Activated T-cell treated with anti-CD3 and anti-CD28 coated beads for 48 hours (primary cell): ENCODE measurements around the gene CS.
A peak's percentile ranks its signal among the peaks of the same experiment; 100 is the strongest.
"Not testable (repeated sequence)": the region's sequence is repeated elsewhere in the genome, so short reads cannot be mapped to it uniquely, and the experiment has no call there.

Experiments
- DNase-seq: peaks from one replicate; pipeline ENCODE4 v3.0.0-alpha.2; 2020; ENCODE audit warnings: low read depth

CS gene

DNA sequence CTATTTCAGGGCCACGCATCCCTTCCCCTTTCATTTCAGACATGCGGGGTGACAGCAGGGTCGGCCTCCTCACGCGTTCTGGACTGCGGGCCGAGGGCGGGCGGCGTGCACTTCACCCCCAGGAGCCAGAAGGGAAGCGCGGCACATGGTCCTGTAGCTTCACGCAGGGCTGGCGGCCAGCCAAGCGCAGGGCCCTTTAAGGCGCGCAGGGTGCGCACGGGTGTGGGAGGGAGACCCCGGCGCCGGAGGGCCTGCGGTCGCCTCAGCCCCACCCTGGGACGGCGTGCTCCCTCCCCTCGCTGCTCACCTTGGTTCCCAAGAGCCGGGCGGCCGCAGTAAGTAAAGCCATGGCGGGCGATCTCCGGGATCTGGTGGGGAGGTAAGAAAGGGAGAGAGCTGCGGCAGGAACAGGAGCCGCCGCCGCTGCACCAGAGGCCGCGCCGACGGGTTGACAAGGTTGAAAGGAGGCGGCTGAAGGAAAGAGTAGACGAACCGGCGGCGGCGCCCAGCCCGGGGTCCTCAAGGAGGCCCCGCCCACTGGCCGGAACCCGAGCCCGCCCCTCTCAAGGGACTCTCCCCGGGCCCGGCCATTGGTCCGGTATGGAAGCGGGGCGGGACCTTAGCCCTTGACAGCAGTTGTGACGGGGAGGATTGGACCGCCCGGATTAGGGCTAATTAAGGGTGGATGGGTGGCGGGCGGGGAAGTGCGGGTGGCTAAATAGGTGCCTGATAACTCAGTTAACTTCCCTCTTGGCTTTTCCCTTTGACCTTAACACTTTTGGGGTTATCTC lies at the start of gene CS:
CS (minus strand) TSS at position 478 of the 791 bp plus-strand sequence; CDS start at position 349, 129 bp downstream.
- peak; percentile 98 for DNase-seq

DNA sequence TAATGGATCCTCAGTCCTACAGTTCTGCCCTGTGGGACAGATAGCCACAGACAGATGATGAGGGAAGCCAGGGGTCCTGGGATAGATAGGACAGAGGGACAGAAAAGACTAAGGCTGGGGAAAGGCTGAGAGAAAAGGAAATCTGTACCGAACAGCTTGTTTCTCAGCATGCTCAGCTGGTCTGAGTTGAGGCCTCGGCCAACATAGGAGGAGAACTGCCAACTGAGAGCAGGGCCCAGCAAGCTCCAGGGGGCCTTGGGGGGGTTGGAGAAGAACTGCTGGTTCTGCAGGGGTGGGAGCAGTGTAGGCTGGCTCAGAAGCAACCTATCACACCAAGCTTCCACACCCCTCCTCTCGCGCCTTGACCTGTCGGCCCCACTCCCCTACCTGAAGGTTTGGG lies 48.6 kb upstream of the CS start:
- DNase-seq, result no peak

DNA sequence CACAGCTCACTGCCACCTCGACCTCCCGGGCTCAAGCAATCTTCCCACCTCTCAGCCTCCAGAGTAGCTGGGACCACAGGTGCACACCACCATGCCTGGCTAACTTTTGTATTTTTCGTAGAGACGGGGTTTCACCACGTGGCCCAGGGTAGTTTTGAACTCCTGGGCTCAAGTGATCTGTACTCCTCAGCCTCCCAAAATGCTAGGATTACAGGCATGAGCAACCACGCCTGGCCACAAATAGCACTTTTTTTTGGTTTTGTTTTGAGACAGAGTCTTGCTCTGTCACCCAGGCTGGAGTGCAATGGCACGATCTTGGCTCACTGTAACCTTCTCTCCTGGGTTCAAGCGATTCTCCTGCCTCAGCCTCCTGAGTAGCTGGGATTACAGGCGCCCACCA lies 47.1 kb upstream of the CS start:
- not testable (repeated sequence) for DNase-seq

DNA sequence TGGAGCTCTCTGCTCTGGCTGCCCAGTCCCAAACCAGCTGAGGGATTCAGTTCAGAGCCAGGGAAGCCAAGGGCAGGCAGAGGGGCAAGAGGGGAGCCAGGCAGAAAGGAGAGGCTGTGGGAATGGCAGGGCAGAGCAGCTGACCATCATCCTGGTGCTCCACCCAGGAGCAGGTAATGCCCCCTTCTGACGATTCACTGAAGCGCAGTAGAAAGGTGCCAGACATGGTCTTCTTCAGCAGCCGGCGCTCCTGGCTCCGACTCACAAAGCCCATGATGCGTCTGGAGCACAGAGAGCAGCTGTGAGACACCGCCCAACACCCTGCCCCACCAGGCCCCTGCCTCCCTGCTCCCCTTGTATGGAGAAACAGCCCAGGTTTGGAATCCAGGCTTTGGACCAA lies 46.5 kb upstream of the CS start:
- DNase-seq, result no peak

DNA sequence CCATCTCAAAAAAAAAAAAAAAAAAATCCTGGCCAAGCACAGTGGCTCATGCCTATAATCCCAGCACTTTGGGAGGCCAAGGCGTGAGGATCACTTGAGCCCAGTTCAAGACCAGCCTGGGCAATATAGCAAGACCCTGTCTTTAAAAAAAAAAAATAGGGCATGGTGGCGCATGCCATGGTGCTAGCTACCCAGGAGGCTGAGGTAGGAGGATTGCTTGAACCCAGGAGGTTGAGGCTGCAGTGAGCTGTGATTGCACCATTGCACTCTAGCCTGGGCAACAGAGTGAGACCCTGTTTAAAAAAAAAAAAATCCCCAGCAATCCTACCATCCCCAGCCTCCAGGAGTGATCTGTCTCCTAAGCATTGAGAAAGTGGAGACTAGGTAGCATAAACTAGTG lies 42.2 kb upstream of the CS start:
- not testable (repeated sequence) for DNase-seq

DNA sequence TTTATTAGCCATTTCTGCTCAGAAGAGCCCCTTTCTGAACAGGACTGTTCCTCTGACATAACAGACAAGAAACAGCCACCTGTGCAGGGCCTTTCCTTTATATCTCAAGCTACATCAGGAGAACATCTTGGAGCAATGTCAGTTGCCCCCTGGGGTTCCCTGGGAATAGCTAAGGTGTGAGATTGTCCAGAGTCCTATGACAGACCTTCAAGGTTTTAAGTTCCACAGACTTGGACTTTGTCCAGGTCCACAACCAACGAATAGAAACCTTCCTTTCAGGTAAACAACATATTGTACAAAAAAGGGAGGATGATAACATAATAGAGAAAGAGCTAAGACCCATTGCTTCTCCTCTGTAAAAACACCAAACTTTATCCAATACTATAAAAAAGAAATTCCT lies 41.5 kb upstream of the CS start:
- no peak for DNase-seq

DNA sequence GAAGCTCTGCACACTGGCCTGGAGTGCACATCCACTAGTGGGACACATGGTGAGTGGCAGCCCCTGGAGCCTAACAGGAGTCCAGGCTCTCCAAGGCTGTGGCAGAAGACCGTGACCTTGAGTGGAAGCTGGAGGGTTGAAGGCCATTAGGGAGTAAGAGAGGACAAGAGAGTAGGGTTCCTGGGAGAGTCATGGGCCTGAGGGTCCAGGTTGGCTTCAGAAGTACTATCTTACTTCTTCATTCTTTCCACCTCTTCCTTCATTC lies 39.0 kb upstream of the CS start:
- no peak for DNase-seq

DNA sequence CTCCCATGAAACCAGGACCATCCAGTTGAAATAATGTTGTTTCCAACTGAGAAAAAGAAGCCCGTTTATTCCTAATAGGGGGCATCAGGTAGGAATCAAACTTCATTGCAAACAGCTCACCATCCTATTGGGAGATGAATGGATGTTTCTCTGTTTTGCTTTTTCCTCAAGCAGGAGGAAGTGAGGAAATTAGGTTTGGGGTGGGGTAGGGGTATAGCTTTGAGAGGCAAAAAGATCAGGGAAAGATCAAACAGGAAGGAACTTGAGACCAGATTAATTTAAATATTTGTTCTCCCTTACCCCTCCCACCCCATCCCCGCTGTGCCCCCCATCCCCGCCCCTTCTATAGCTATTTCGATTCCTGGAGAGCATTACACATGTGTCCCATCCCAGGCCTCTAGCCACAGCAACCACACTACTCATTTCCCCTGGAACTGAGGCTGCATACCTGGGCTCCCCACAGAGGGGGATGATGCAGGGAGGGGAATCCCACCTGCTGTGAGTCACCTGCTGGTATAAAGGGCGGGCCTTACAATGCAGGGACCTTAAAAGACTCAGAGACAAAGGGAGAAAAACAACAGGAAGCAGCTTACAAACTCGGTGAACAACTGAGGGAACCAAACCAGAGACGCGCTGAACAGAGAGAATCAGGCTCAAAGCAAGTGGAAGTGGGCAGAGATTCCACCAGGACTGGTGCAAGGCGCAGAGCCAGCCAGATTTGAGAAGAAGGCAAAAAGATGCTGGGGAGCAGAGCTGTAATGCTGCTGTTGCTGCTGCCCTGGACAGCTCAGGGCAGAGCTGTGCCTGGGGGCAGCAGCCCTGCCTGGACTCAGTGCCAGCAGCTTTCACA lies 38.4 kb upstream of the CS start, which contains the start of gene IL23A:
IL23A (plus strand) TSS at position 577 of the 850 bp plus-strand sequence; CDS start at position 738, 161 bp downstream.
- peak; percentile 79 for DNase-seq

DNA sequence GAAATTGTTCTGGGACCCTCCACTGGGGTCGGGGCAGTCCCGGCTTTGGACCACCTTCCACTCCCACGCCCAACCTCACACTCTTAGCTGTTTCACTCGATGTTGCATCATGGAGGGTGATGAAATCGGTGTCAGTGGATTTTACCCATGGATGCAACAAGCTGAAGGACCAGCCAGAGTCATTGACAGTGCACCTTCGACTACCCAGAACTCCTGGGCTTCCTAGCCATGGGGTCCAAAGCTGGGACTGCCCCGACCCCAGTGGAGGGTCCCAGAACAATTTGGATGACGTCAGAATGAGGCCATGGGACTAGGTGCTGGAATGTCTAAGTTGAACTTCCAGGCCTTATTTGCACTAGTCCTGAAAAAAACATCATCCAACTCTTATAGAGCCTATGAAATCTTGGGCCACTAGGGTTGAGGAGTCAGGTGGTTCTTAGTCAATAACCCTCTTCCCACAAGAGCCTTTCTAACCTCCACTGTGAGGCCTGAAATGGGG lies 37.7 kb upstream of the CS start:
- DNase-seq, result no peak

DNA sequence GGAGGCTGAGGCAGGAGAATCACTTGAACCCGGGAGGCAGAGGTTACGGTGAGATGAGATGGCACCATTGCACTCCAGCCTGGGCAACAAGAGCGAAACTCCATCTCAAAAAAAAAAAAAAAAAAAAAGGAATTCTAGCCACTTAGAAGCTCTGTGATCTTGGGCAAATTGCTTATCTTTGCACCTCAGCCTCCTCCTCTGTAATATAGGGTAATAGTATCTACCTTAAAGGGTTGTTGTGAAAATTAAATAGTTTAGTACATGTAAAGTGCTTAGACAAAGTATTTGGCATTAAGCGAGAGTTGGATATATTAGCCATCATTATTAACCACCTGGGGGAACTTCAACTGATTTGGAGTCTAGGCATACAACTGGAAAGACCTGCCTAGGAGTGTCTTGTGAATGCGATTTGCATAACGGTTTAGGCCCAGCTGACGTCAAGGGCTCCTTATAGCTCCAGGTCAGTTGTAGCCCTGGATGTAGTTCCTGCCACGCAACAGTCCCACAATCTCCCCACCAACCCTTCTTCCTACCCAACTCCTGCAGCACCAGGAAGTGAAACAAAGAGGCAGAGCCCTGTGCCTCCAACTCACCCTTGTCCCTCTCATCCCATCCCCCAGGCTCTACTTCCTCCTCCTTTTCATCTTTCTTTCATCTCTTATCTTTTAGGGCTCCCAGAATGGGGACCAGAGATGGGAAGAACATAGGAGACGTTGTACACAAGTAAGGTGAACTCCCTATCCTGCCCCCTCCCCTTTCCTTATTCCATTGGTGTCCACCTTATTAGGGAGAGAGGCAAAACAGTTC lies 36.4 kb upstream of the CS start:
- DNase-seq, result no peak

DNA sequence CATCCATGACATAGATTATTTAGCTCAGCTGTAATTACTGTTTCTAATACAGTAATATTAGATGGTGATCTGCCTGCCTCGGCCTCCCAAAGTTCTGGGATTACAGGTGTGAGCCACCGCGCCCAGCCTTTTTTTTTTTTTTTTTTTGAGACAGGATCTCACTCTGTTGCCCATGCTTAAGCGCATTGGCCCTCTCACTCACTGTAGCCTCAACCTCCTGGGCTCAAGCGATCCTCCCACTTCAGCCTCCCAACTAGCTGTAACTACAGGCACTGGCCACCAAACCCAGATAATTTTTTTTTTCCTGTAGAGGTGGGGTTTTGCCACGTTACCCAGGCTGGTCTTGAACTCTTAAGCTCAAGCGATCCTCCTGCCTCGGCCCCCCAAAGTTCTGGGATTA lies 35.4 kb upstream of the CS start:
- DNase-seq, result not testable (repeated sequence)

DNA sequence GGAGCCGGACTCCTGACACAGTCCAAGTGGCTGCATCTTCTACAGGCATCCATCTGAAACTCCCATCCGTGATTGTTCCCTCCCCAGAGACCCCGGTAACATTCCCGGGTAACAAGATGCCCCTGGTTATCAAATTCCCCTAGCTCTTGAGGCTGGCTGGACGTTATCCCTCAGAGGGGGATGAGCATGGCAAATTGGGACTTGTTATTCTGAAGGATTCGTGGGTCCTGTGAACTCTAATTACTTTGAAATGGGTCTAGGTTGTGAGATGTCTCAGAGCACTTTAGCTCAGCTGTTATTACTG lies 34.3 kb upstream of the CS start:
- no peak for DNase-seq

DNA sequence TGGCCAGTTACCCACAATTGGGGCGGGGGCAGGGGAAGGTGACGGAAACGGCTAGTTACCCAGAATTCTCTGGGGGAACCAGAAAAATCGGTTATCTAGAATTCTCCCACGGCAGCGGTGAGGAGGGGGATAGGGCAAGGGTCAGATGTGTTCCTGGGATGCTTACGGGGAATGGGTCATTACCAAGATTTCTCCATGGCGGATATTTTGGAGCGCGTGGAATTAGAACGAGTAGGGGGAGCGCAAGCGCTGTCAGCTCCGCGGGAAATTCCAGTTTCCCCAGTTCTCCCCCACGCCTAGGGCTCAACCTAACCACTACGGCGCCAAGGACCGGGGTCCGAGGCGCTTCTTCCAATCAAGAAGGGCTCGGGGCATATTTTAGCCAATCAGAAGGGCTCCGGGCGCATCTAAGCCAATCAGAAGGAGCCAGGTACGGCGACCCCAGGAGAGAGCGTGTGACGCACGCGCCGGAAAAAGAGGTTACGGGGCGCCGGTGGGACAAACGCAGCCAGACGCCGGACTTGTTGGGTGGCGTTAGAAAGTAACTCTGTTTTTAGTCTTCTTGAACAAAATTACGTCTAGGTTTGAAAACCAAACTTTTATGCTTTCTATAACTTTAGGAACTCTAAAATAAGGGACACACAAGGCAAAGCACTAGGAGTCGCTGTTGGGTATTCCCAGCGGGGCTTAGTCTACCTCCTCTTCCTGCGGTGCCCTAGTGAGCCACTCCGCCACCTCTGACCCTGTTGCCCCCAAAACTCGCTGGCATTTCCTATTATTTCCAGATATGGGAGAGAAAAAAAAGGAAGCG lies 33.8 kb upstream of the CS start, which contains the start of gene PAN2:
PAN2 (minus strand) TSS at position 322 of the 811 bp plus-strand sequence. CDS start 906 bp downstream, outside the sequence.
- peak; percentile 90 for DNase-seq

DNA sequence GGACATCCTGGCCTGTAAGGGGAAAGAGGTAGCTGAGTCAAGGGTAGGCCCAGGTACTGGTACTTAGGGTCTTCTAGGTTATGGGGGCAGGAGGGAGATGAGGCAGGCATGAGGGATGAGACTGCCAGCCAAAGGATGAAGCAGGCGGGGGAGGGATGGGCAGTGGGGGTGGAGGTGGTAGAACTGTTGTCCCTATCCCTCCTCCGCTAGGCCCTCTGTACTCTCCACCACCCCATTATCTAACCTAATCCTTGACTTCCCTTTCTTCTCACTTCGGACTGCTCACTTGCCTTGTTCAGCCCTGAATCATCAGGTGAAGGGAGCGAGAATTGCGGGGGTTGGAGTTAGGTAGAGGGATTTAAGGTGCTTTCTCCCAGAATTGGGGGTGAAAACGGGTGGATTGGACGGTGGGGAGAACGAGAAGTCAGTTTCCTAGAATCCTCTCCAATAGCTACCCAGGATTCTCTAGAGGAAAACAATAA lies 33.1 kb upstream of the CS start:
- DNase-seq, result no peak

DNA sequence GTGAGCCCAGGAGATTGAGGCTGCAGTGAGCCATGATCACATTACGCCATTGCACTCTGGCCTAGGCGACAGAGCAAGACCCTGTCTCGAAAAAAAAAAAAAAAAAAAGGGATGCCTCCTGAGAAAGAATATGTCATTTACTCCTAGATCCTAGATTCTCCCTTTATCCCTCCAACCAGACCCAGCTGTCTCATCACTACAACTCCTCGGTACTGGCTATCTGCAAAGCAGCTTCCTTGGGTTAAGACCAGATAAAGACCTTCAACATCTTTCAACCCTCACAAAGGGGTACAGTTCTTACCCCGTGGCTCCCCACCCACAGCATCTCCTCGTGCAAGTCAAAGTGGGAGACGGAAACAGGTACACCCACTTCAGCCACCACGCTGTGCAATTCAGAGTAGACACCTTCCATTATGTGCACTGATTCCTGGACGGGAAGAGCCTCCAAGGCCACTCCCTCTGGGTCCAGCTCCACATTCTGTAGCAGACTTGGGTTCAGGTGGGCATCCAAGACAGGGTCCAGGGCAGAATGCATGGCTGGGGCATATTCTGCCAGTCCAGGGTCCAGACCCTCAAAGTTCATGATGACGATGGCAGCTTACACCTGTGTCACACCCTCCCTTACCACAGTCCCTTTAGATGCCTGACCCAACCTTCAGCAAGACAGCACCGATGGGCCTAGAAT lies 32.5 kb upstream of the CS start:
- DNase-seq, result no peak

DNA sequence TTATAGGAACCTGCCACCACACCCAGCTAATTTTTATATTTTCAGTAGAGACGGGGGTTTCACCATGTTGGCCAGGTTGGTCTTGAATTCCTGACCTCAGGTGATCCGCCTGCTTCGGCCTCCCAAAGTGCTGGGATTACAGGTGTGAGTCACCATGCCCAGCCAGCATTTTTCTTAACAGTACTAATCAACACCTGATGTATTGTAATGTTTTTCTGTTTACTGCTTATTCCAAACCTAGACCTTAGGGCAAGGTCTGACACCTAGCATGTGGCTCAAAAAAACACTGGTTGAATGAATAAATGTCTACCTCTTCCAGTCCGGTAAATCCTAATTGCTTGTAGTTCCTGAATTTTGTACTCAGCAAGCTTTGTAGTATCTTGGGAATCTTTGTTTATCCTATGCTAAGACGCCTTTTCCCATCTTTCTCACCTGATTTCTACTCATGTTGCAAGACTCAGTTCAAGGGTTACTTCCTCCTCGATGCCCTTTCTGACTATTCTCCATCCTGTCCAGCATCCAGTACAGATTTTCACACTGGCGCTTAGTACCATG lies 30.9 kb upstream of the CS start:
- no peak for DNase-seq

DNA sequence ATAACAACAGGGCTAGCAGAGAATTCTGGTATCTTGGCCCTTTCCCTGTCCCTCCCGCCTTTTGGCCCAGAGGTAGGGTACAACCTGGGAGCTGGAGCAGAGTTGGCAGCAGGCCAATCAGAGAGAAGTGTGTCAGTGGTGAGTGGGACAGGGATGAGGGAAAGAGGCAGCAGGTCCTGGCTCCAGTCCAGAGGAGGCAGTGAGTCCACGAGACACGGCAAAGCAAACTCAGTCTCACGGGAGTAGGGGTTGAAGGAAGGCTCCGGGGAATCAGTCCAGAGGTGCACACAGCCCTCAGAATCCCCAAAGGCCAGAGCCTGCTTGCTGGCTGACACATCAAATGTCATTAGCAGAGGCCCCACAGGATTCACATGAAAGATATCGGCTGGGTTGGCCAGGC lies 26.4 kb upstream of the CS start:
- DNase-seq, result no peak

DNA sequence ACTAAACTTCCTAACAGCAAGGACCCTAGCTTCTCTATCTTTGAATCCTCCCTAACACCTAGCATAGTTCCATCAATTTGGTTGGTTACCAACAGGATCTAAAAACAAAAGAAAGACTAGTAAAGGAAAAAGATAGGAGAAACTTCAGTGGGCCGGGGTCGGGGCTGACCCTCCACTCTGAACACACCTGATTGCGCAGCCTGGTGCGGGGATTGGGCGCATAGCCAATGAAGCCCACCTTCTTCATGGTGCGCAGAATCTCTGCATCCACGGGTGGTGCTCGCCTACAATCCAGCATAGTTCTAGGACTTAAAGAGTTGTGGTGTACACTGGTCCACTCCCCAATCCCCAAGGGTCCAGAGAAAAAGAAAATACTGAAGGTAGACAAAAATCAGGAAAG lies 26.0 kb upstream of the CS start:
- no peak for DNase-seq

DNA sequence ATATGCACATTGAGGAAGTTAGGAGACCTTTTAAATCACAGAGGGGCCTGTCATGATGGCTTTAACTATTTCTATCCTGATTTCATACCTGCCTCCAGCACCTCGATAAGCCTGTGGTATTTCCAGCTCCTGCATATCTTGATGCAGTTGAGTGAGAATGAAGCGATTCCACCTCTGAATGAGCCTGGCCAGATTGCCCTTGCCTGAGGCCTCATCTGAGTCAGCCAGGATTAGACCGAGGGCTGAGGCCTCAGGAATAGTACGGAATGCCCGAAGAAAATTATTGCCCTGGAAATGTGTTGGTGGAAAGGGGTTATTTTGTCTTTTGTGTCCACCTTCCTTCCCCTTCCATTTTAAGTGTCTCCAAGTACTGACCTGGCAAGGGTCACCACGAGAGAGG lies 24.1 kb upstream of the CS start:
- DNase-seq, result no peak

DNA sequence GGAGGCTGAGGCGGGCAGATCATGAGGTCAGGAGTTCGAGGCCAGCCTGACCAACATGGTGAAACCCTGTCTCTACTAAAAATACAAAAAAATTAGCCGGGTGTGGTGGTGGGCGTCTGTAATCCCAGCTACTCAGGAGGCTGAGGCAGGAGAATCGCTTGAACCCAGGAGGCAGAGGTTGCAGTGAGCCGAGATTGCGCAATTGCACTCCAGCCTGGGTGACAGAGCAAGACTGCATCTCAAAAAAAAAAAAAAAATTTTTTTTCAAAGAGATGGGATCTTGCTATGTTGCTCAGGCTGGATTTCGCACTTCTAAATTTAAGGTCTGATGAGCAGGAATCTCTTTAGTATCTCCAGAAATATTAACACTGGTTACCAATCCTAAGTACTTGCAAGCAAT lies 21.5 kb upstream of the CS start:
- not testable (repeated sequence) for DNase-seq

DNA sequence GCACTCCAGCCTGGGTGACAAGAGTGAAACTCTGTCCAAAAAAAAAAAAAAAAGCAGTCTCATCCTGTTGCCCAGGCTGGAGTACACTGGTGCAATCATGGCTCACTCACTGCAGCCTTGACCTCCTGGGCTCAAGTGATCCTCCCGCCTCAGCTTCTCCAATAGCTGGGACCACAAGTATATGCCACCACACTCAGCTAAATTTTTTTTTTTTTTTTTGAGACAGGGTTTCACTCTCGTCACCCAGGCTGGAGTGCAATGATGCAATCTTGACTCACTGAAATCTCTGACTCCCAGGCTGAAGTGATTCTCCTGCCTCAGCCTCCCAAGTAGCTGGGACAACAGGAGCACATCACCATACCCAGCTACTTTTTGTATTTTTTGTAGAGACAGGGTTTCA lies 20.9 kb upstream of the CS start:
- no peak for DNase-seq
